NT2/D1 (cell line): ENCODE measurements around the gene LRRK1.
A peak's percentile ranks its signal among the peaks of the same experiment; 100 is the strongest.
"Not testable (repeated sequence)": the region's sequence is repeated elsewhere in the genome, so short reads cannot be mapped to it uniquely, and the experiment has no call there.

Source experiments
- DNase-seq: peaks from one replicate; pipeline ENCODE4 v3.0.0-alpha.2; 2011; ENCODE audit warnings: low read depth, low spot score
- H3K27me3 ChIP-seq: 2 replicates; pipeline ENCODE4 v1.6.0; 2011; ENCODE audit warnings: mild to moderate bottlenecking; ENCODE audit not compliant: insufficient read length, insufficient read depth
- H3K36me3 ChIP-seq: 2 replicates; pipeline ENCODE4 v1.6.1; 2011; ENCODE audit warnings: mild to moderate bottlenecking, low read length, mixed read lengths; ENCODE audit not compliant: insufficient read depth, insufficient read length
- H3K4me1 ChIP-seq: 2 replicates; pipeline ENCODE4 v1.5.1; 2011; ENCODE audit not compliant: insufficient read depth, insufficient read length
- H3K4me3 ChIP-seq: 2 replicates; pipeline ENCODE4 v1.5.1; 2011; ENCODE audit warnings: low read depth; ENCODE audit not compliant: insufficient read length
- H3K9ac ChIP-seq: 2 replicates; pipeline ENCODE4 v1.6.0; 2011; ENCODE audit warnings: low read depth; ENCODE audit not compliant: insufficient read length
- H3K9me3 ChIP-seq: 2 replicates; pipeline ENCODE4 v1.5.1; 2011; ENCODE audit warnings: mild to moderate bottlenecking, low read length; ENCODE audit not compliant: insufficient read depth
- SUZ12 ChIP-seq: IDR thresholded peaks from 2 replicates; pipeline ENCODE4 v1.6.1; 2011; ENCODE audit not compliant: insufficient read length, insufficient read depth; ENCODE audit errors: extremely low read depth
- YY1 ChIP-seq: IDR thresholded peaks from 2 replicates; pipeline ENCODE4 v1.6.1; 2011; ENCODE audit not compliant: insufficient read length, insufficient read depth
- ZNF274 ChIP-seq: IDR thresholded peaks from 2 replicates; pipeline ENCODE4 v1.6.1; 2011; ENCODE audit warnings: mild to moderate bottlenecking, low read depth, low read length

The LRRK1 gene

DNA sequence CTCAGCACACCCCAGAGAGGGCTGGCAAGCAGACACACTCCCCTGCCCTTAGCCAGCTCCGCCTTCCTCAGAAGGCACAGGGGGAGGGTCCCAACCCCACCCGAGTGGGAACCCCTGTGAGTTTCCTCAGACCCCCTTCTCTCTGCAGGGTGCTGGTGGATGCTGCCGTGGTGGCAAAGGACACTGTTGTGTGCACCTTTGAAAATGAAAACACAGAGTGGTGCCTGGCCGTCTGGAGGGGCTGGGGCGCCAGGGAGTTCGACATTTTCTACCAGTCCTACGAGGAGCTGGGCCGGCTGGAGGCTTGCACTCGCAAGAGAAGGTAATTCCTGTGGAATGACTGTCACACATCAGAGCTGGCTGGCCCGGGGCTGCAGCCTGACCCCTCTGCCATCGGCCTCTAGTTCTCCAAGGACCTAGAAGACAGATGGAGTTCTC is 149.4 kb downstream of the LRRK1 start:
- H3K9me3 ChIP-seq, result peaks cover 4% of the 10 kb centered on the region; the same call in 1 of the 2 replicates
- peaks cover 47% of the 10 kb centered on the region for H3K4me1 ChIP-seq
- peak overlapping the region; percentile 92 for H3K9ac ChIP-seq
- DNase-seq, result no peak
- peak overlapping the region; percentile 38 for H3K4me3 ChIP-seq
- H3K27me3 ChIP-seq, result peaks cover 2% of the 10 kb centered on the region
- H3K36me3 ChIP-seq, result peaks cover 14% of the 10 kb centered on the region
- no peak for TF ChIP-seq YY1
- TF ChIP-seq SUZ12, result no peak
- no peak for TF ChIP-seq ZNF274

DNA sequence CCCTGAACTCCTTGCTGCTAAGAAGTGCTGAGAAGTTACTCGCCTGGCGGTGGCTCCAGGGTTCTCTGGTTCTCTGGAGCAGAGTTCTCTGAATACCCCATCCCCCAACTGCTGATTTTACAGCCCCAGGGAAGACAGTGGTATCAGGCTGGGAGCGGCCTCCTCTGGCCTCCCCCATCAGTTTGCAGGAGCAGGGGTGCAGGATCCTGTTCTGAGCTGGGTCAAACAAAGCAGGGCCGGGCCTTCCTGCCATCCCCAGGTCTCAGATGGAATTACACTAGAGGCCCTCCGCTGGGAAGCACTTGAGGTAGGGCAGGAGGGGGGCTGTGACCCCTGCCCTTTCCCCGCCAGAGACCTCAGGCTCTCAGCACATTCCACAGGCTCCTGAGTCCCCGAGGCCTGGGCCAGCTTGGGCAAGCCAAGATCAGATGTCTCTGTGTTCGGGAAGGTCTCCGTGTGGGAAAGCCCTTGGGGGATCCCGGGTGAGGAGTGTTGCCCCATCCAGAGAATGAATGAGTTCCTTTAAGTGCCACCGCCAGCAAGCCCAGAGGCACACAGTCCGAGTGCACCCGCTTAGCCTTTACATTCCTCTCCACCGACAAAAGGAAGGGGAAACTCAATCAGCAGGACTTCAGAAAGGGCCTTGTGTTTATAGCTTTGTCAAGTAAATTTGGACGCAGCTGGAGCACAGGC is 149.9 kb downstream of the LRRK1 start:
- peaks cover 5% of the 10 kb centered on the region; the same call in 1 of the 2 replicates for H3K9me3 ChIP-seq
- peaks cover 14% of the 10 kb centered on the region for H3K36me3 ChIP-seq
- peak; percentile 100 for DNase-seq
- peaks cover 2% of the 10 kb centered on the region for H3K27me3 ChIP-seq
- peak overlapping the region; percentile 38 for H3K4me3 ChIP-seq
- TF ChIP-seq YY1 (no peak), SUZ12 (no peak), ZNF274 (no peak)
- H3K4me1 ChIP-seq, result peaks cover 43% of the 10 kb centered on the region
- H3K9ac ChIP-seq, result peak overlapping the region; percentile 92

DNA sequence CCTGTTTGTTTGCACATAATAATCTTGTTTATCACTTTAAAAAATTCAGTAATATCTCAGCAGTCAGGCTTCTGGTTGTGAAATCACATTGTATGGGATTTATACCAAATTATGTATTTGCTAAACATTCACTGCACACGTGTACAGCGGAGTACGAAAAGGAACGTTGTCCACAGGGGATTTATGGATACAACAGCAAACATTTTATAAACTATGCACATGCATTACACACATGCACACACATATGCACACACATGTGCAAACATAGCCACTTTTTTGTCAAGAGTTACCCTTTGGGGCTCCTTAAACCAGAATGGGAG is 150.5 kb downstream of the LRRK1 start:
- H3K27me3 ChIP-seq, result peaks cover 2% of the 10 kb centered on the region
- no peak for DNase-seq
- H3K4me3 ChIP-seq, result no peak overlapping the region
- peaks cover 5% of the 10 kb centered on the region; the same call in 1 of the 2 replicates for H3K9me3 ChIP-seq
- peaks cover 14% of the 10 kb centered on the region for H3K36me3 ChIP-seq
- TF ChIP-seq ZNF274 (no peak), SUZ12 (no peak)
- peak overlapping the region; percentile 63 for H3K9ac ChIP-seq
- H3K4me1 ChIP-seq, result peaks cover 38% of the 10 kb centered on the region

- Histone ChIP-seq H3K27me3 (peaks cover 2% of the 10 kb centered on the region), H3K36me3 (peaks cover 14% of the 10 kb centered on the region), H3K9ac (peak overlapping the region; percentile 63), H3K4me3 (no peak overlapping the region), H3K9me3 (peaks cover 5% of the 10 kb centered on the region; the same call in 1 of the 2 replicates), H3K4me1 (peaks cover 34% of the 10 kb centered on the region)
- TF ChIP-seq YY1 (no peak), SUZ12 (no peak), ZNF274 (no peak)
- no peak for DNase-seq
Measured at GRCh38 chr15:101070024-101070423, 150.9 kb downstream of the LRRK1 start.

GRCh38 chr15:101070502-101071273 is 151.5 kb downstream of the LRRK1 start:
- TF ChIP-seq ZNF274 (no peak), YY1 (no peak), SUZ12 (no peak)
- Histone ChIP-seq H3K9me3 (peaks cover 5% of the 10 kb centered on the region; the same call in 1 of the 2 replicates), H3K9ac (peak overlapping the region; percentile 63), H3K4me3 (no peak overlapping the region), H3K4me1 (peaks cover 29% of the 10 kb centered on the region), H3K27me3 (no peaks in the 10 kb centered on the region), H3K36me3 (peaks cover 12% of the 10 kb centered on the region)
- peak; percentile 71 for DNase-seq

DNA sequence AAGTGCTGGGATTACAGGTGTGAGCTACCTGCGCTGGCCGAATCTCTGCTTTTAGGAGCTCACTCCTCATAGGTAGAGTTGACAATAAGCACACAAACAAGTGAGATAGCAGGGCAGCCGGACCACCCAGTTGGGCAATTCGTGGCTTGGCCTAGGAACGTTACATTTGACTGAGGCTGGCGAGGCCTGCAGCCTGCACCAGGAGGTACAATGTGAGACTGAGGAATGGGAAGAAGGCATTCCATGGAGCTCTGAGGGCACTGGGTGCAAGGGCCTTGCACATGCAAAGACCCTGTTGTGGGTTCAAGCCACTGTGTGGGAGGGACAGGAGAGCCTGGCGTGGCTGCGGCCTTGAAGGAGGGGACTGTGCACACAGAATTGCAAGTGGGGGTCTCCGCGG is 152.5 kb downstream of the LRRK1 start:
- Histone ChIP-seq H3K9me3 (peaks cover 5% of the 10 kb centered on the region; the same call in 1 of the 2 replicates), H3K36me3 (peaks cover 4% of the 10 kb centered on the region), H3K4me1 (peaks cover 24% of the 10 kb centered on the region), H3K9ac (peak overlapping the region; percentile 38), H3K4me3 (no peak overlapping the region), H3K27me3 (no peaks in the 10 kb centered on the region)
- TF ChIP-seq YY1 (no peak), ZNF274 (no peak), SUZ12 (no peak)
- no peak for DNase-seq

- DNase-seq, H3K36me3 ChIP-seq, H3K9ac ChIP-seq, H3K9me3 ChIP-seq, H3K27me3 ChIP-seq, H3K4me3 ChIP-seq: not testable (repeated sequence)
- H3K4me1 ChIP-seq, result peaks cover 19% of the 10 kb centered on the region
Measured at GRCh38 chr15:101072235-101072634, 153.1 kb downstream of the LRRK1 start.

- DNase-seq, H3K36me3 ChIP-seq, H3K27me3 ChIP-seq, H3K4me3 ChIP-seq, H3K9me3 ChIP-seq: not testable (repeated sequence)
- Histone ChIP-seq H3K9ac (peak overlapping the region; percentile 54), H3K4me1 (peaks cover 25% of the 10 kb centered on the region)
Measured at GRCh38 chr15:101077806-101078668, 158.9 kb downstream of the LRRK1 start.
